Neutrophil (primary cell): Measurements from ENCODE around the gene RNF7.
"Not testable (repeated sequence)": the region's sequence is repeated elsewhere in the genome, so short reads cannot be mapped to it uniquely, and the experiment has no call there.

Experiments
- H3K27ac ChIP-seq: fragments of 200-600 bp; sonication (generic); 2 replicates; pipeline ENCODE4 v1.5.1; 2016; ENCODE audit warnings: mild to moderate bottlenecking, moderate library complexity
- H3K27me3 ChIP-seq: fragments of 200-600 bp; sonication (generic); 2 replicates; pipeline ENCODE4 v1.6.0; 2016; ENCODE audit warnings: mild to moderate bottlenecking
- H3K36me3 ChIP-seq: fragments of 200-600 bp; sonication (generic); 2 replicates; pipeline ENCODE4 v1.5.1; 2017
- H3K4me1 ChIP-seq, 2 experiments: fragments of 200-600 bp in 1 of 2; sonication (generic) in 1 of 2; 1 replicate in 1 of 2; 2 replicates in 1 of 2; pipeline versions ENCODE4 v1.5.1 to v1.6.1; 2013 to 2016; ENCODE audit warnings: low read depth in 1 of 2, low read length in 1 of 2, mild to moderate bottlenecking in 1 of 2, moderate library complexity in 1 of 2; ENCODE audit not compliant: control insufficient read depth in 1 of 2, insufficient read depth in 1 of 2
- H3K4me3 ChIP-seq, 2 experiments: fragments of 200-600 bp in 1 of 2; sonication (generic) in 1 of 2; 1 replicate in 1 of 2; 2 replicates in 1 of 2; pipeline ENCODE4 v1.5.1; 2013 to 2016; ENCODE audit warnings: low read depth in 1 of 2, low read length in 1 of 2, mild to moderate bottlenecking in 1 of 2, moderate library complexity in 1 of 2
- H3K9me3 ChIP-seq: fragments of 200-600 bp; sonication (generic); 2 replicates; pipeline ENCODE4 v1.5.1; 2016
- TF ChIP-seq, protein P1 (sequence below): fragments of 200-600 bp; sonication (generic); IDR thresholded peaks from 2 replicates; pipeline ENCODE4 v1.5.1; 2016; ENCODE audit warnings: antibody characterized with exemption

Gene RNF7

DNA sequence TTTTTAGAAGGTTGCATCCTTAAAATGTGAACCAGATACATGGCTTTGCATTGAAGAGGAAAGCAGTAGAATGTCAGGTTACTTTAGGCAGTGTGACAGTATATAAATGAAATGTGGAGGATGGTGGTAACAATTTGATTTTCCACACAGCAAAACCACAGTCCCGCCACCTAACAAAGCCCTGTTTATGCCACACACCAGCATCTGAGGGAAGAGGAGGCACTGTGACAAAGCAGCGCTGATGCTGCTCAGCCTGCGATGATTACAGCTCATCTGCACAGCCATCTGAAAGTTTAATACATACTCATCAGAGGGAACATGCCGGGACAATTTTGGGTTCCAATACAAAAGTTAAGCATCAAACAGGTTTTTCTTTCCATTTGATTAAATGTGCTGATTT, 8.9 kb downstream of the RNF7 start:
- Histone ChIP-seq H3K27me3 (no peaks in the 10 kb centered on the region), H3K4me1 (no peaks in the 10 kb centered on the region), H3K27ac (no peak overlapping the region), H3K4me3 (no peak overlapping the region), H3K9me3 (no peaks in the 10 kb centered on the region), H3K36me3 (peaks cover 74% of the 10 kb centered on the region)
- TF ChIP-seq, protein P1, sequence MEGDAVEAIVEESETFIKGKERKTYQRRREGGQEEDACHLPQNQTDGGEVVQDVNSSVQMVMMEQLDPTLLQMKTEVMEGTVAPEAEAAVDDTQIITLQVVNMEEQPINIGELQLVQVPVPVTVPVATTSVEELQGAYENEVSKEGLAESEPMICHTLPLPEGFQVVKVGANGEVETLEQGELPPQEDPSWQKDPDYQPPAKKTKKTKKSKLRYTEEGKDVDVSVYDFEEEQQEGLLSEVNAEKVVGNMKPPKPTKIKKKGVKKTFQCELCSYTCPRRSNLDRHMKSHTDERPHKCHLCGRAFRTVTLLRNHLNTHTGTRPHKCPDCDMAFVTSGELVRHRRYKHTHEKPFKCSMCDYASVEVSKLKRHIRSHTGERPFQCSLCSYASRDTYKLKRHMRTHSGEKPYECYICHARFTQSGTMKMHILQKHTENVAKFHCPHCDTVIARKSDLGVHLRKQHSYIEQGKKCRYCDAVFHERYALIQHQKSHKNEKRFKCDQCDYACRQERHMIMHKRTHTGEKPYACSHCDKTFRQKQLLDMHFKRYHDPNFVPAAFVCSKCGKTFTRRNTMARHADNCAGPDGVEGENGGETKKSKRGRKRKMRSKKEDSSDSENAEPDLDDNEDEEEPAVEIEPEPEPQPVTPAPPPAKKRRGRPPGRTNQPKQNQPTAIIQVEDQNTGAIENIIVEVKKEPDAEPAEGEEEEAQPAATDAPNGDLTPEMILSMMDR, result no peak

DNA sequence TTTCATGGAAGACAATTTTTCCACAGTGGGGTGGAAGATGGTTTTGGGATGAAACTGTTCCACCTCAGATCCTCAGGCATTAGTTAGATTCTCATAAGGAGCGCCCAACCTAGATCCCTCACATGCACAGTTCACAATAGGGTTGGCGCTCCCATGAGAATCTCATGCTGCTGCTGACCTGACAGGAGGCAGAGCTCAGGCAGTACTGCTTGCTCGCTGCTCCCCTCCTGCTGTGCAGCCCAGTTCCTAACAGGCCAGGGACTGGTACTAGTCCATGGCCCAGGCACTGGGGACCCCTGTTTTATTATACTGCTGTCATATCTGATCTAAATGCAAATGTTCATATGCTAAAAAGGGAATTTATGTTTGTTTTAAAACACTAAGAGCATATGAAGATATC, 15.3 kb downstream of the RNF7 start:
- no peaks in the 10 kb centered on the region for H3K9me3 ChIP-seq
- H3K4me1 ChIP-seq, result no peaks in the 10 kb centered on the region
- TF ChIP-seq, protein P1, result no peak
- H3K36me3 ChIP-seq, result peaks cover 23% of the 10 kb centered on the region
- H3K4me3 ChIP-seq, result no peak overlapping the region
- H3K27ac ChIP-seq, result no peak overlapping the region
- H3K27me3 ChIP-seq, result no peaks in the 10 kb centered on the region

DNA sequence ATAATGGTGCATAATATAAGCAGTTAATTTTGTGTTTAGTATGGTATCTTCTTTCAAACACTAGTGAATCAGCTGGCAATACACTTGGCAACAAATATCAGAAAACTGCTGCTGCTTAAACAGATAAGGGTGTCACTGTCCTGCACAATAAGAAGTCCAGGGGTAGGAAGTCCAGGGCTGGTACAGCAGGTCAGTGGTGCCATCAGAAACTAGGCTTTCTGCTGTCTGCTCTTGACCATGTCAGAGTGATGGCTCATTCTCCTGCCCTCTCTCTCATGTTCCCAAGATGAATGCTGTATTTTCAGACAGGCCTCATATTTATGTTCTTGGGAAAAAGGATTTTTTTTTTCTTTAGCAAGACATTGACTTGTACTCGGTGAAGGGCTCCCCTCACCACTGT, 15.9 kb downstream of the RNF7 start:
- Histone ChIP-seq H3K36me3 (peaks cover 18% of the 10 kb centered on the region), H3K4me3 (no peak overlapping the region), H3K9me3 (no peaks in the 10 kb centered on the region), H3K27ac (no peak overlapping the region), H3K4me1 (no peaks in the 10 kb centered on the region), H3K27me3 (no peaks in the 10 kb centered on the region)
- TF ChIP-seq, protein P1, result no peak

DNA sequence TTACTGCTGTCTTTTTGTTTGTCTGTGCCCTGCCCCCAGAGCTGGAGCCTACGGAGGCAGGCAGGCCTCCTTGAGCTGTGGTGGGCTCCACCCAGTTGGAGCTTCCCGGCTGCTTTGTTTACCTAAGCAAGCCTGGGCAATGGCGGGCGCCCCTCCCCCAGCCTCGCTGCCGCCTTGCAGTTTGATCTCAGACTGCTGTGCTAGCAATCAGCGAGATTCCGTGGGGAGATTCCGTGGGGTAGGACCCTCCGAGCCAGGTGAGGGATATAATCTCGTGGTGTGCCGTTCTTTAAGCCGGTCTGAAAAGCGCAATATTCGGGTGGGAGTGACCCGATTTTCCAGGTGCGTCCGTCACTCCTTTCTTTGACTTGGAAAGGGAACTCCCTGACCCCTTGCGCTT, 24.5 kb downstream of the RNF7 start:
- H3K4me1 ChIP-seq, result peaks cover 18 to 24% of the 10 kb centered on the region in 2 experiments
- not testable (repeated sequence) for H3K27ac ChIP-seq, H3K9me3 ChIP-seq, H3K4me3 ChIP-seq, H3K27me3 ChIP-seq, H3K36me3 ChIP-seq

DNA sequence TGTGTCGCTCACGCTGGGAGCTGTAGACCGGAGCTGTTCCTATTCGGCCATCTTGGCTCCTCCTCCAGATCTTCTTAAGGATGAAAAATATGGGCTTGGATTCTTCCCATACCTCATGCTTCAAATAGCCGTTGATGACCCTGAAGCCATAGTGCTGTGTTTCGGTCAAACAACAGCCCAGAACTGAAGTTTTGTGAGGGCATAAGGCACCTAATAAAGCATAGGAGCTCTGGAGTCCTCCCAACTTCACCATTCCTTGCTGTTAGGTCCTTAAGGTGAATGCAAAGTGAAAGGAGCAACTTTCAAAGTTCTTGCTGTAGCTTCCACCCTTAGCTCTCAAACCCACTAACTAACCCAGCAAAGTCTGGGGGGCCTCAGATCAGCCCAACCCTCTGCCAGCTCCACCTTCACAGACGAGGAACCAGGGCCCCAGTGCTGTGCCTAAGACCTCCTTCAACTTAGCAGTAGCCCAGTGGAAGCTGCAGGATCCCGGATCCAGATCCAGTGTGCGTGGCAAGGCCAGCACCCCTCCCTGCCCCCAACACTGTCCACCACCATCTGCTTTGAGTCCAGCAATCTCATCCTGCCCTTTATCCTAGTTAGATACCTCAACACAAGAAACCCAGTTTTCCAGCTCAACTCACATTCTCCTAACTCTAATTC, 25.1 kb downstream of the RNF7 start, which contains the start of gene GRK7:
Gene GRK7 (plus strand): TSS at position 321 of the 663 bp plus-strand sequence. CDS start 14,877 bp downstream, outside the sequence.
- Histone ChIP-seq H3K27ac (no peak within 1 kb of the TSS), H3K36me3 (no peaks in the 10 kb centered on the region), H3K4me3 (no peak within 1 kb of the TSS), H3K9me3 (no peaks in the 10 kb centered on the region), H3K4me1 (peaks cover 18 to 24% of the 10 kb centered on the region in 2 experiments), H3K27me3 (no peaks in the 10 kb centered on the region)
- TF ChIP-seq, protein P1, result no peak

DNA sequence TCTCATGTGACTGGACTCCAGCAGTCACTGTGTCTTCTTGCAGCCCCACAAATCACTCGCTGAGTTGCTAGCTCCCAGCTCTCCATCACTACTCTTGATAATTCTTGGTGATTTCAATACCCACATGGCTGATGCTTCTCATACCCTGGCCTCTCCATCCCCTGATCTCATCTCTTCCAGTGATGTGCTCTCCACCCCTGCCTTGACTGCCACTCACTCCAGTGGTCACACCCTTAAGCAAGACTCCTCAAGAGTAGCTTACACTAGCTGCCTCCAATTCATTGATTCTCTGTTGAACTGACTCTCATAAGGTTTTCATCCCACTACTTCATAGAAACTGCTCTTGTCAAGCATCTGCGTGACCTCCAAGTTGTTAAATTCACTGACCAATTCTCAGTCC, 25.9 kb downstream of the RNF7 start:
- H3K4me1 ChIP-seq, result peaks cover 18 to 24% of the 10 kb centered on the region in 2 experiments
- H3K27me3 ChIP-seq, result no peaks in the 10 kb centered on the region
- H3K9me3 ChIP-seq, result no peaks in the 10 kb centered on the region
- TF ChIP-seq, protein P1, result no peak
- H3K4me3 ChIP-seq, result no peak overlapping the region
- H3K36me3 ChIP-seq, result no peaks in the 10 kb centered on the region
- H3K27ac ChIP-seq, result no peak overlapping the region
